RKO (cell line): ENCODE results near the gene INHBE.
"Not testable (repeated sequence)": the region's sequence is repeated elsewhere in the genome, so short reads cannot be mapped to it uniquely, and the experiment has no call there.

ENCODE experiments used
- DNase-seq: peaks from one replicate; pipeline ENCODE4 v3.0.0-alpha.2; 2016; ENCODE audit warnings: low spot score

The INHBE gene

GRCh38 chr12:57454566-57455373 lies at the start of gene INHBE:
TSS of gene INHBE (plus strand) at chr12:57455307. CDS start at chr12:57455537, 230 bp downstream.
- DNase-seq = peak; percentile 68

- DNase-seq = no peak
Measured at GRCh38 chr12:57410534-57410933, 44.6 kb upstream of the INHBE start.

DNA sequence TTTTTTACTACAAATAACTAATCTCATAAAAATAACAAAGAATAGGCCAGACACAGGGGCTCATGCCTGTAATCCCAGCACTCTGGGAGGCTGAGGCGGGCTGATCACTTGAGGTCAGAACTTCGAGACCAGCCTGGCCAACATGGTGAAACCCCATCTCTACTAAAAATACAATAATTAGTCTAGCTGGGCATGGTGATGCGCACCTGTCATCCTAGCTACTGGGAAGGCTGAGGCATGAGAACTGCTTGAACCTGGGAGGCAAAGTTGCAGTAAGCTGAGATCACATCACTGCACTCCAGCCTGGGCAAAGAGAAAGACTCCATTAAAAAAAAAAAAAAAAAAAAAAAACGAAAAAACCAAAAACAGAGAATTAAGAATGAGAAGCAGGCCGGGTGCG lies 40.9 kb upstream of the INHBE start:
- not testable (repeated sequence) for DNase-seq

- no peak for DNase-seq
Measured at GRCh38 chr12:57415088-57415487, 40.0 kb upstream of the INHBE start.

GRCh38 chr12:57416039-57416996 lies 38.8 kb upstream of the INHBE start:
- peak; percentile 51 for DNase-seq

GRCh38 chr12:57418255-57418654 lies 36.9 kb upstream of the INHBE start:
- DNase-seq = no peak

- no peak for DNase-seq
Measured at GRCh38 chr12:57419495-57419894, 35.6 kb upstream of the INHBE start.

- no peak for DNase-seq
Measured at GRCh38 chr12:57420482-57420881, 34.6 kb upstream of the INHBE start.

DNA sequence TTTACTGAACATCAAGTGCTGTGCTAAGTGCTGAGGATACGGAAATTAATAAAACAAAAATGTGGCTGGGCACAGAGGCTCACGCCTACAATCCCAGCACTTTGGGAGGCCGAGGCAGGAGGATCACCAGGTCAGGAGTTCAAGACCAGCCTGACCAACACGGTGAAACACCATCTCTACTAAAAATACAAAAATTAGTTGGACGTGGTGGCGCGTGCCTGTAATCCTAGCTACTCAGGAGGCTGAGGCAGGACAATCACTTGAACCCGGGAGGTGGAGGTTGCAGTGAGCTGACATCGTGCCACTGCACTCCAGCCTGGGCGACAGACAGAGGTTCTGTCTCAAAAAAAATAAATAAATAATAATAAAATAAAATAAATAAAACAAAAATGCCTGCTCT lies 28.2 kb upstream of the INHBE start:
- DNase-seq = not testable (repeated sequence)

DNA sequence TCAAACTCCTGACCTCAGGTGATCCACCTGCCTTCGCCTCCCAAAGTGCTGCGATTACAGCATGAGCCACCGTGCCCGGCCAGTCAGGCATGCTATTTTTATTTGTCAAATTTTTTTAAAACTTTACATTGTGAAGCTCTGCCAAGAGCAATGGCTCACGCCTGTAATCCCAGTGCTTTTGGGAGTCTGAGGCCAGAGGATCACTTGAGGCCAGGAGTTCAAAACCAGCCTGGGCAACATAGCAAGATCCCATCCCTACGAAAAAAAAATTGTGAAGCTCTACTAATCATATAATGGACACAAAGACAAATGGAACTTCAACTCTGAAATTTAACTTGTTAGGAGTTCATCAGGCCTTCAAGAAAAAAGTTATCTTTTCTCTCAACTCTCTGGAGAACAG lies 26.1 kb upstream of the INHBE start:
- no peak for DNase-seq

- peak; percentile 47 for DNase-seq
Measured at GRCh38 chr12:57429473-57430111, 25.5 kb upstream of the INHBE start.

DNA sequence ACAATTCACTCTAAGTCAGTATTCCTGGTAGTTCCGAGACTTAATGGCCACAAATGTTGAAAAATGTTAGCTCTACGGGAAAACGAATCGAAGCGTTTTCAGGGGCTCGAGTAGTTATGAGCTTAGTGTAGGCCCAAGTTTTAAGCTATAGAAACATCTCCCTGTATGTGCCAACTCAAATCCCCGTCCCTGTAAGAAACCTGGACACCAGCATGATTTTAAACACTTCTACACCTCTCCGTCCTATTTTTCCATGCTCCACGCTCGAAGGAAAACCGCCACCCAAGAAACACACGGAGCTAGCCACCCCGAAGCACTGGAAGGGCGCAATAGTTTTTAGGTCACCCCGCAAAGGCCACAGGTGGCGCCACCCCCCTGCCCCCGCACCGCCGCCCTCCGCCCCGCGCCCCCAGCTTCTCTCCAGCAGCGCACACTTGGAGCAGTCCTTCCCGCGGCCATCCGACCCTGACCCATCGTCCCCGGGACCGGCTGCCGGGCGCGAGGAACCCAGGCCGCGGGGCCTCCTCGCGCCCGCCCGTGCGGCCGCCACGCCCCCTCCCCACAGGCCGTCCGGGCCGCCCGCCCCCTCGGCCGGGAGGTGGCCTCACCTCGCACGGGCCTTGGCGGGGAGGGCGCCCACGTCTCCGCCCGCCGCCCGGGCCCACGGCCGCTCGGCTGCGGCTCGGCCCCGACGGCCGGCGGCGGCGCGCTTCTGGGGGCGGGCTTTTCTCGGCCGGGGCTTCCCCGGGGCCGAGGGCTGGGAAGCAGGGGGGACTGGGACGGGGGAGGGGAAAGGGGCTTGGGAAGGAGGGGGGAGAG lies 24.8 kb upstream of the INHBE start:
- DNase-seq = peak; percentile 56

DNA sequence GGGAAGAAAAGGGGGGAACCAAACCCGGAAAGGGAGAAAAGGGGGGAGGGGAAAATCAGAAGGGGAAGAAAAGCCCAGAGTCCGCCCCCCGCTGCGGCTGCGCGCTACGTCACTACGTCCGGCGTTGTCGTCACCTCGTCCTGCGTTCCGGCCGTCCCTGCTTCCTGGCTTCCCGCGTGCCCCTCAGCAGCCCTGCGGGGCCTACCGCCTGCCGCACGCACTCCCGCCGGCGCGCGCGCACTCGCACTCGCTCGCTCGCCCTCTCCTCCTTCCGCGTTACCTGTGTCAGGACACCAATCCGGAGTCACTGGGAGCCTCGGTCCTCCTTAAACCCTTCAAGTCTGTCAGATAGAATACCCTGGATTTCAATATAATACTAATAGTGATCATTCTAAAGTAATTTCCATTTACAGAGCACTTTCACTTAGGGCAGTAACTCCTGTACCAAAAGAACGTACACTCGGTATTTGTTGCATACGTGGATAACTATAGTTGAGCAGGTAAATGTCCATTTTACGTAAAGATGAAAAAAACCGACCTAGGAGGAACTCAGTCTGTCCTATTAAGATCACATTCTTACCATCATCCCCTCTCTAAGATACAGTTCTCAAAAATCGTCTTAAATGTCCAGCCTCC lies 24.1 kb upstream of the INHBE start, which contains the start of gene R3HDM2:
R3HDM2 (minus strand) TSS at position 113 of the 636 bp plus-strand sequence. CDS start 120,615 bp downstream, outside the sequence.
- peak; percentile 97 for DNase-seq

DNA sequence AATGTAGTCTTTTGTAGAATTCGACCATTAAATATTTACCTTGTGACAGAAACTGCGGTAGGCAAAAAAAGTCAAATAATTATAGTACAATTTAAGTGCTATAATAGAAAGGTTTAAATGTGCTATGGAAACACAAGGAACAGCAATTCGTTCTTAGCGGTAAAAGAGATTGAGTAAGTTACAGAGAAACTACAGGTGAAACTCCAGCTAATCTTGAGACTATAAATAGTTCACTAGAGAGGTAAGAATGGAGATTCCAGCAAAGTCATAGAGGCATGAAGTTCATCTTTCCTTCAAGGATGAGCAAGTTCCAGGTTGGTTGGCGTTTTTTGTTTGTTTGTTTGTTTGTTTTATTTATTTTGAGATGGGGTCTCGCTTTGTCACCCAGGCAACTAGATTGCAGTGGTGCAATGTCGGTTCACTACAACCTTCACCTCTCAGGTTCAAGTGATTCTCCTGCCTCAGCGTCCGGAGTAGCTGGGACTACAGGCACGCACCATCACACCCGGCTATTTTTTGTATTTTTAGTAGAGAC lies 23.4 kb upstream of the INHBE start:
- DNase-seq = no peak

DNA sequence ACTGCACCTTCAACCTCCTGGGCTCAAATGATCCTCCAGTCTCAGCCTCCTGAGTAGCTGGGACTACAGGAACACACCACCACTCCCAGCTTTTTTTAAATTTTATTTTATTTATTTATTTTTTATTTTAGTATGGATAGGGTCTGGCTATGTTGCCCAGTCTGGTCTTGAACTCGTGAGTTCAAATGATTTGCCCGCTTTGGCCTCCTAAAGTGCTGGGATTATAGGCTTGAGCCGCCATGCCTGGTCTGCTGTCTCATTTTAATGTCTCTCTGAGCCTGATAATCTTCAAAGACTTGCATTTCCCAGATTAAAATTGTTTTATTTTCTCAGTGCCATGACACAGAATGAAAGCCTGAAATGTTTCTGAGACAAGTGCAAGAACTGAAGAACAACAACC lies 21.7 kb upstream of the INHBE start:
- no peak for DNase-seq

GRCh38 chr12:57434517-57435223 lies 20.4 kb upstream of the INHBE start, which contains the start of gene INHBC:
TSS of gene INHBC (plus strand) at chr12:57434784. CDS start at chr12:57434887, 103 bp downstream.
- no peak for DNase-seq

DNA sequence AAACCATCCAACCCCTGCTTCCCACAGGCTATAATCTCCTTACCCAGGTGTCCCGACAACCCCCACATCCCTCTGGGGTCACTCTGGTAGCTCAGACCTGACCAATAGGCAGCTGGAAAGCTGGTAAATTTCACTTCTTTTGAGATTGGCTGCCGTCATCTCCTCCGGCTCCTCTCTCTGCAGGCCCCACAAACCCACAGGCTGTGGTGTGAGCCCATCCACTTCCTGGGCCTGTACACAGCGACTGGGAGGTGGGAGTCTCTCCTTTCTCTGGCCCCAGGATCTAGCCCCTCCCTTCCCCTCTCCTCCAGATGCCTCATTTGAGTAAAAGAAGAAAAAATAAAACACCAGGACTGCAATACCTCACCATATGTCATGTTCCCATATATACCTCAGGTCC lies 19.8 kb upstream of the INHBE start:
- DNase-seq = no peak

GRCh38 chr12:57438400-57438799 lies 16.7 kb upstream of the INHBE start:
- no peak for DNase-seq

DNA sequence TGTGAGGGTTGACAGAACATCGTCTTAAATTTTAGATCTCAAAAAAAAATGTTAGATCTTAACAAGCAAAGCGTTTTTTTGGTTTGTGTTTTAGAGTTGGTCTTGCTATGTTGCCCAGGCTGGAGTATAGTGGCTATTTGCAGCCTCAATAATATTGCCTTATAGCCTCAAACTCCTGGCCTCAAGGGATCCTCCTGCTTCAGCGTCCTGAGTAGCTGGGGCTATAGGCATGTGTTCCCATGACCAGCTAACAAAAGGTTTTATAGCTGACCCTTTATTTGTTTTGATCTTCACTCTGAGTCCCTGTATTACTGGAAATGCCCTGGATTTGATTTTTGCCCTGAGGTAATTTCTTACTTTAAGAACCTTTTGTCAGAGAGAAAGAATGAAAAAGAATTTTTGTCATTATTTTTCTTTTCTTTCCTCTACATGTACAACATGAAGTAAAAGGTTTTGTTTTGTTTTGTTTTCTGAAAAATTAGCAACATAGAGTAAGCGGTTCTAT lies 15.3 kb upstream of the INHBE start:
- no peak for DNase-seq

- not testable (repeated sequence) for DNase-seq
Measured at GRCh38 chr12:57441393-57441792, 13.7 kb upstream of the INHBE start.
